ENCODE measurements around the gene LAPTM5. TPM values are rescaled to one million over a fixed set of nuclear protein-coding genes. Genes with fewer than 3 reads are reported as not detected.

The LAPTM5 gene
- total and polyA plus RNA-seq, 2 of the 8 experiments (the other 6 are each of a cell fraction or from before 2014, with no cell fraction given) = 0.37 to 1.4 TPM

- Histone ChIP-seq H2BK20ac (ENCODE audit: low read length) (no peak within 1 kb of the TSS), H2AK5ac (ENCODE audit: low read depth, low read length) (no peak within 1 kb of the TSS), H4K91ac (replicated peaks; ENCODE audit: insufficient read length, low read length) (peak within 1 kb of the TSS; percentile 52), H3K36me3 (ENCODE audit: control insufficient read depth in 2 of 4, insufficient read depth in 4 of 4, low read length in 3 of 4) (no peaks in the 10 kb centered on the region), H3K4me1 (replicated peaks in 1 of 4; ENCODE audit: control insufficient read depth in 3 of 4, insufficient read depth in 4 of 4, low read length in 3 of 4) (peaks cover 0 to 9% (median 4%) of the 10 kb centered on the region in 4 experiments; a peak in 5 of 7 replicates), H3K79me2 (ENCODE audit: control insufficient read depth in 1 of 2, insufficient read depth in 2 of 2, low read length in 2 of 2) (no peaks in the 10 kb centered on the region), H3K23me2 (ENCODE audit: low read depth, low read length) (peaks cover 6% of the 10 kb centered on the region; the same call in 1 of the 2 replicates), H2BK120ac (replicated peaks; ENCODE audit: low read depth, low read length) (no peak within 1 kb of the TSS), H3K14ac (ENCODE audit: insufficient read length) (no peak within 1 kb of the TSS), H2BK15ac (ENCODE audit: low read length) (no peak within 1 kb of the TSS), H3K18ac (ENCODE audit: extremely low read depth, low read length) (peak within 1 kb of the TSS; percentile 28; the same call in 1 of the 2 replicates), H3K9me3 (ENCODE audit: insufficient read depth in 2 of 2, low read depth in 1 of 2, low read length in 1 of 2) (no peaks in the 10 kb centered on the region), H3K79me1 (ENCODE audit: low read depth, low read length) (no peaks in the 10 kb centered on the region), H3K4me3 (ENCODE audit: extremely low read depth in 1 of 4, insufficient read depth in 2 of 4, low read depth in 3 of 4, low read length in 4 of 4) (no peak within 1 kb of the TSS), H3K27me3 (replicated peaks in 1 of 4; ENCODE audit: control insufficient read depth in 3 of 4, extremely low read depth in 1 of 4, insufficient read depth in 3 of 4, low read length in 3 of 4) (no peaks in the 10 kb centered on the region; a peak in 1 of 7 replicates), H4K5ac (ENCODE audit: insufficient read length, low read depth, low read length) (no peak within 1 kb of the TSS), H3K9ac (replicated peaks in 1 of 4; ENCODE audit: extremely low read depth in 1 of 4, low read depth in 3 of 4, low read length in 3 of 4) (no peak within 1 kb of the TSS), H3K27ac (ENCODE audit: low read depth, low read length) (no peak within 1 kb of the TSS), H3K23ac (ENCODE audit: insufficient read length) (no peak within 1 kb of the TSS), H3K4me2 (ENCODE audit: insufficient read depth in 1 of 2, low read depth in 2 of 2, low read length in 2 of 2) (no peak within 1 kb of the TSS), H2AFZ (ENCODE audit: low read length) (no peak within 1 kb of the TSS), H3K4ac (replicated peaks; ENCODE audit: insufficient read length, low read depth, low read length) (no peak within 1 kb of the TSS), H2BK12ac (ENCODE audit: low read depth, low read length) (0 out of 2 replicates have a peak within 1 kb of the TSS, but pooled peaks have one; percentile 68), H3K56ac (replicated peaks; ENCODE audit: insufficient read length, low read depth, low read length) (no peak within 1 kb of the TSS), H4K8ac (ENCODE audit: extremely low read depth, insufficient read depth, low read length) (no peak within 1 kb of the TSS), H2BK5ac (ENCODE audit: low read depth, low read length) (no peak within 1 kb of the TSS; the same call in 1 of the 2 replicates), H4K20me1 (replicated peaks in 1 of 2; ENCODE audit: control insufficient read depth in 1 of 2, insufficient read depth in 2 of 2, low read length in 2 of 2) (no peaks in the 10 kb centered on the region)
- WGBS, 2 experiments (ENCODE audit: extremely low coverage in 1 of 2, insufficient coverage in 1 of 2, insufficient read length in 1 of 2, insufficient replicate concordance in 2 of 2, low coverage in 1 of 2, low lambda C conversion rate in 2 of 2, missing lambda C conversion rate in 1 of 2) = 82% methylated on average over 12 of the region's 14 CpGs; no CpG with 5 or more reads in 1 of the 2 experiments
- ChIA-PET POLR2A (ENCODE audit: partially characterized antibody) (interaction anchor here (0.6 to 0.8 kb wide), 2 partner anchors 56 to 79 kb away, joined by 3 read pairs; no protein-coding TSS in a partner anchor), CTCF (ENCODE audit: partially characterized antibody) (interaction anchor here (0.7 to 55.1 kb wide), 13 partner anchors 9 to 206 kb away, joined by 3 to 1640 read pairs (median 3); partner anchors contain the start of gene LAPTM5)
- no peak for FAIRE-seq
- DNase-seq (ENCODE audit: low read depth in 1 of 2, low spot score in 2 of 2) = no peak
- TF ChIP-seq KDM5A (IDR thresholded peaks at IDR 0.05; ENCODE audit: low read length) (no peak), JUN (IDR thresholded peaks at IDR 0.05; ENCODE audit: low read depth, low read length) (no peak), JUND (IDR thresholded peaks at IDR 0.05; ENCODE audit: low read length) (no peak), POLR2A (IDR thresholded peaks at IDR 0.05; ENCODE audit: control extremely low read depth in 1 of 2, low read depth in 2 of 2, low read length in 2 of 2) (no peak), RFX5 (IDR thresholded peaks at IDR 0.05; ENCODE audit: borderline replicate concordance, low read depth, low read length) (no peak), TCF12 (IDR thresholded peaks at IDR 0.05; ENCODE audit: low read depth, low read length) (no peak)
Measured at GRCh38 chr1:30723331-30723755, 34.2 kb downstream of the LAPTM5 start, which contains the start of gene MATN1. MATN1 (minus strand) TSS chr1:30723585; CDS start chr1:30723551, 34 bp downstream.
